HepG2 (cell line): ENCODE results near the gene ARHGAP19. TPM values are rescaled to one million over a fixed set of nuclear protein-coding genes. Genes with fewer than 3 reads are reported as not detected.
A peak's percentile ranks its signal among the peaks of the same experiment; 100 is the strongest.

Experiments
- ATAC-seq: fragments of 200-7000 bp; cut with Tn5 transposase; 3 replicates; pipeline ENCODE4 v1.9.1; 2020; ENCODE audit warnings: mild to moderate bottlenecking, moderate library complexity
- BruUV-seq: library from RNA; stranded (reverse); fragments of 400-500 nt; replicated peaks from 2 replicates; lab custom pipeline; 2021; lab: Mats Ljungman, UMichigan
- CTCF ChIA-PET: fragments of 300-600 bp; formaldehyde crosslinking; extraction: SDS; loops from one replicate; lab custom pipeline; 2021; ENCODE audit warnings: low total read pairs, inconsistent platforms, low intra/inter-chr PET ratio; lab: Yijun Ruan, JAX
- POLR2A ChIA-PET: fragments of 350-600 bp; sonication (Branson Sonifier 250); formaldehyde crosslinking; loops from one replicate; lab custom pipeline; 2020; ENCODE audit warnings: antibody characterized with exemption, inconsistent platforms; lab: Yijun Ruan, JAX
- DNase-seq: peaks from one replicate; pipeline ENCODE4 v3.0.0-alpha.2; 2015; ENCODE audit warnings: low spot score
- FAIRE-seq: peaks from 3 replicates; lab custom pipeline; 2011; peaks lifted over from hg19 to GRCh38; lab: Jason Lieb, UNC
- H2AFZ ChIP-seq: one replicate; pipeline ENCODE4 v1.6.1; 2011; ENCODE audit warnings: low read length, inconsistent platforms
- H3K27ac ChIP-seq: fragments of 300-600 bp; 3 replicates; pipeline ENCODE4 v1.8.0; 2011; ENCODE audit warnings: mixed run types, mild to moderate bottlenecking, mixed read lengths, low read length, inconsistent platforms; ENCODE audit not compliant: insufficient read depth; ENCODE audit errors: extremely low read length
- H3K27me3 ChIP-seq, 2 experiments: fragments of 200-600 bp in 1 of 2; 2 replicates in 1 of 2; 3 replicates in 1 of 2; pipeline versions ENCODE4 v1.6.0 to v1.8.0; 2011; ENCODE audit warnings: low read length in 2 of 2, mild to moderate bottlenecking in 2 of 2, moderate library complexity in 2 of 2, inconsistent platforms in 1 of 2; ENCODE audit not compliant: insufficient read depth in 2 of 2, control insufficient read depth in 1 of 2
- H3K36me3 ChIP-seq, 2 experiments: fragments of 200-600 bp in 1 of 2; replicated peaks in 1 of 2; 2 replicates in 1 of 2; 3 replicates in 1 of 2; pipeline versions ENCODE4 v1.5.1 to v1.8.0; 2011; ENCODE audit warnings: low read length in 2 of 2, inconsistent platforms in 1 of 2; ENCODE audit not compliant: insufficient read depth in 2 of 2, control insufficient read depth in 1 of 2
- H3K4me1 ChIP-seq: 2 replicates; pipeline ENCODE4 v1.5.1; 2012; ENCODE audit warnings: low read length, inconsistent platforms; ENCODE audit not compliant: insufficient read depth
- H3K4me2 ChIP-seq: 2 replicates; pipeline ENCODE4 v1.6.0; 2011; ENCODE audit warnings: low read depth, low read length, inconsistent platforms
- H3K4me3 ChIP-seq, 3 experiments: fragments of 200-600 bp in 1 of 3; sonication (generic), shearing (Covaris generic) in 1 of 3; replicated peaks in 1 of 3; 2 replicates each; pipeline ENCODE4 v1.5.1; 2011 to 2016; ENCODE audit warnings: low read length in 3 of 3, inconsistent platforms in 2 of 3, low read depth in 2 of 3, mild to moderate bottlenecking in 2 of 3, control low read depth in 1 of 3, mixed read lengths in 1 of 3; ENCODE audit not compliant: insufficient read depth in 1 of 3
- H3K79me2 ChIP-seq: one replicate; pipeline ENCODE4 v1.6.1; 2011; ENCODE audit warnings: low read length, inconsistent platforms; ENCODE audit not compliant: insufficient read depth
- H3K9ac ChIP-seq: 2 replicates; pipeline ENCODE4 v1.6.0; 2011; ENCODE audit warnings: mild to moderate bottlenecking, low read depth, low read length, inconsistent platforms; ENCODE audit not compliant: insufficient read depth
- H3K9me3 ChIP-seq: 2 replicates; pipeline ENCODE4 v1.5.1; 2012; ENCODE audit warnings: mild to moderate bottlenecking, low read length
- H4K20me1 ChIP-seq: 2 replicates; pipeline ENCODE4 v1.6.0; 2011; ENCODE audit warnings: inconsistent platforms, mild to moderate bottlenecking, low read length, moderate library complexity; ENCODE audit not compliant: insufficient read depth
- CBX1 ChIP-seq: IDR thresholded peaks from one replicate; pipeline ENCODE4 v1.6.1; 2016; ENCODE audit warnings: antibody characterized with exemption, low read depth
- EP300 ChIP-seq, 3 experiments: sonication (generic) in 1 of 3; formaldehyde crosslinking in 1 of 3; IDR thresholded peaks; 2 replicates each; pipeline versions ENCODE4 v1.5.1 to v1.6.1; 2011 to 2020; ENCODE audit warnings: low read depth in 2 of 3, low read length in 2 of 3, borderline replicate concordance in 1 of 3, improper control_type of control experiment in 1 of 3, mild to moderate bottlenecking in 1 of 3, missing genetic modification reagents in 1 of 3, moderate library complexity in 1 of 3
- FOSL2 ChIP-seq: sonication (generic); formaldehyde crosslinking; IDR thresholded peaks from 2 replicates; pipeline ENCODE4 v1.4.0; 2020; ENCODE audit warnings: missing genetic modification reagents
- HNF1B ChIP-seq: sonication (generic); formaldehyde crosslinking; IDR thresholded peaks from 2 replicates; pipeline ENCODE4 v1.5.1; 2020; ENCODE audit warnings: mild to moderate bottlenecking, moderate library complexity, missing genetic modification reagents
- KLF11 ChIP-seq: IDR thresholded peaks from 2 replicates; pipeline ENCODE4 v1.6.1; 2016; ENCODE audit warnings: missing compliant biosample characterization
- MTA1 ChIP-seq: sonication (generic); formaldehyde crosslinking; IDR thresholded peaks from 2 replicates; pipeline ENCODE4 v1.4.0; 2020; ENCODE audit warnings: missing genetic modification reagents, mild to moderate bottlenecking, borderline replicate concordance
- PAXIP1 ChIP-seq: sonication (generic); formaldehyde crosslinking; conservative IDR thresholded peaks from 2 replicates; pipeline ENCODE4 v1.4.0; 2020; ENCODE audit warnings: mild to moderate bottlenecking, missing genetic modification reagents, moderate library complexity
- TEAD3 ChIP-seq: optimal IDR thresholded peaks from 2 replicates; pipeline ENCODE3; 2016; ENCODE audit warnings: borderline replicate concordance
- WGBS: methylation state at CpG from one replicate; pipeline ENCODE4 v1.1.6; 2017; ENCODE audit warnings: low lambda C conversion rate; 5-methylcytosine and 5-hydroxymethylcytosine counted together
- in situ Hi-C: cut with HindIII; loops from 2 replicates; pipeline ENCODE4 v1.10.0; 2017; ENCODE audit warnings: low pct_unique_long_range_greater_than_20kb; ENCODE audit not compliant: extremely low pct_ligation_motif_present
- intact Hi-C: fragments of 100-400 bp; cut with micrococcal nuclease; formaldehyde crosslinking; loops from one replicate; pipeline ENCODE4 v1.10.0; 2022; ENCODE audit not compliant: unreplicated experiment
- polyA plus RNA-seq, 8 experiments: library from polyadenylated mRNA; depleted of rRNA in 3 of 8; stranded (reverse) in 7 of 8; unstranded in 1 of 8; fragments of >200 nt; fragmentation: Illumina TruSeq in 4 of 8; extraction: Trizol in 4 of 8; gene quantifications; 2 replicates each; pipeline versions ENCODE4 v1.2.1 to v1.2.3, GENCODE V29; 2011 to 2016; ENCODE audit warnings: low read depth in 4 of 8, missing spikeins in 1 of 8, mixed read lengths in 1 of 8; ENCODE audit not compliant: insufficient read depth in 1 of 8
- total RNA-seq, 5 experiments: library from RNA; depleted of rRNA; stranded (reverse); fragments of >200 nt; fragmentation: Illumina TruSeq; extraction: Trizol; gene quantifications; 2 replicates each; pipeline ENCODE4 v1.2.3, GENCODE V29; 2016; ENCODE audit warnings: low read depth in 1 of 5
- TF ChIP-seq, protein P1 (sequence below): sonication (generic); formaldehyde crosslinking; IDR thresholded peaks from 2 replicates; pipeline ENCODE4 v1.4.0; 2020; ENCODE audit warnings: missing genetic modification reagents, borderline replicate concordance

The ARHGAP19 gene
- total and polyA plus RNA-seq, 2 of the 13 experiments (the other 11 are each of a cell fraction or from before 2014, with no cell fraction given): 7.6 to 10.0 TPM

DNA sequence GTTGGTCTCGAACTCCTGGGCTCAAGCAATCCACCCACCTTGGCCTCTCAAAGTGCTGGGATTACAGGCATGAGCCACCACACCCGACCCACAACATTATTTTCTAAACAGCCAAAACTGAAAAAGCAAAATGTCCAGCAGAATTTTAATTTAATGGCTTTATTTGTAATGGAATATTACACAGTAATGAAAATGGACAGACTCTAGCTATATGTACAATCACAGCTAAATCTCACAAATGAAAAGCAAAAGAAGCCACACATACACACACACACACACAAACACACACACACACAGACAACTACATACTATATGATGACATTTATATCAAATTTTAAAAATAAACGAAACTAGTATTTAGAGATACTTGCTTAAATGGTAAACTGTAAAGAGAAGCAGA lies 18.7 kb downstream of the ARHGAP19 start (continued):
- TF ChIP-seq HNF1B (CRISPR knock-in tag) (no peak), KLF11 (CRISPR knock-in tag) (no peak), CBX1 (no peak), FOSL2 (no peak)

- Histone ChIP-seq H3K9me3 (no peaks in the 10 kb centered on the region), H3K27me3 (no peaks in the 10 kb centered on the region), H3K9ac (no peak overlapping the region), H3K4me2 (no peak overlapping the region), H3K27ac (peak overlapping the region; percentile 6), H3K4me1 (peaks cover 16% of the 10 kb centered on the region), H3K79me2 (peaks cover 1% of the 10 kb centered on the region), H3K36me3 (peaks cover 0 to 3% of the 10 kb centered on the region in 2 experiments; a peak in 1 of 5 replicates), H2AFZ (no peak overlapping the region), H4K20me1 (no peaks in the 10 kb centered on the region), H3K4me3 (no peak overlapping the region)
- no peak for FAIRE-seq
- ATAC-seq: peak; percentile 49; the same call in 1 of the 3 replicates
- 64% methylated on average over 3 of the region's 3 CpGs for WGBS
- BruUV-seq: no TSS peak
- POLR2A ChIA-PET: no interaction called here
- TF ChIP-seq PAXIP1 (CRISPR knock-in tag) (0 out of 2 replicates have a peak, but pooled peaks have one; percentile 23), TEAD3 (peak; percentile 23), EP300 (IDR thresholded peaks at IDR 0.05; ENCODE audit: low read depth in 2 of 2, low read length in 2 of 2) (0 out of 4 replicates have a peak, but pooled peaks of 1 of the 2 experiments have one; percentile 16), EP300 (CRISPR knock-in tag; IDR thresholded peaks at IDR 0.05; ENCODE audit: borderline replicate concordance) (no peak), MTA1 (no peak)
- TF ChIP-seq, protein P1, sequence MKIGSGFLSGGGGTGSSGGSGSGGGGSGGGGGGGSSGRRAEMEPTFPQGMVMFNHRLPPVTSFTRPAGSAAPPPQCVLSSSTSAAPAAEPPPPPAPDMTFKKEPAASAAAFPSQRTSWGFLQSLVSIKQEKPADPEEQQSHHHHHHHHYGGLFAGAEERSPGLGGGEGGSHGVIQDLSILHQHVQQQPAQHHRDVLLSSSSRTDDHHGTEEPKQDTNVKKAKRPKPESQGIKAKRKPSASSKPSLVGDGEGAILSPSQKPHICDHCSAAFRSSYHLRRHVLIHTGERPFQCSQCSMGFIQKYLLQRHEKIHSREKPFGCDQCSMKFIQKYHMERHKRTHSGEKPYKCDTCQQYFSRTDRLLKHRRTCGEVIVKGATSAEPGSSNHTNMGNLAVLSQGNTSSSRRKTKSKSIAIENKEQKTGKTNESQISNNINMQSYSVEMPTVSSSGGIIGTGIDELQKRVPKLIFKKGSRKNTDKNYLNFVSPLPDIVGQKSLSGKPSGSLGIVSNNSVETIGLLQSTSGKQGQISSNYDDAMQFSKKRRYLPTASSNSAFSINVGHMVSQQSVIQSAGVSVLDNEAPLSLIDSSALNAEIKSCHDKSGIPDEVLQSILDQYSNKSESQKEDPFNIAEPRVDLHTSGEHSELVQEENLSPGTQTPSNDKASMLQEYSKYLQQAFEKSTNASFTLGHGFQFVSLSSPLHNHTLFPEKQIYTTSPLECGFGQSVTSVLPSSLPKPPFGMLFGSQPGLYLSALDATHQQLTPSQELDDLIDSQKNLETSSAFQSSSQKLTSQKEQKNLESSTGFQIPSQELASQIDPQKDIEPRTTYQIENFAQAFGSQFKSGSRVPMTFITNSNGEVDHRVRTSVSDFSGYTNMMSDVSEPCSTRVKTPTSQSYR (CRISPR knock-in tag): peak; percentile 62
- in situ Hi-C loops: no loop called here
- peak; percentile 26 for DNase-seq
- CTCF ChIA-PET: no interaction called here
- intact Hi-C loops: no loop called here
Measured at GRCh38 chr10:97270523-97271154, 21.8 kb downstream of the ARHGAP19 start.
